ENCODE data around the gene AIF1. TPM values are rescaled to one million over a fixed set of nuclear protein-coding genes. Genes with fewer than 3 reads are reported as not detected.

AIF1 gene
- total RNA-seq, 1 experiment from 2014 or later, result not detected

- ATAC-seq (peak; percentile 21), DNase-seq (no peak)
- no peak for TF ChIP-seq EZH2phosphoT487 (IDR thresholded peaks at IDR 0.05; ENCODE audit: borderline replicate concordance, low read length)
- Histone ChIP-seq H3K36me3 (ENCODE audit: low read depth, low read length) (peaks cover 56% of the 10 kb centered on the region), H3K27ac (ENCODE audit: low read length) (no peak overlapping the region), H4K20me1 (ENCODE audit: low read length) (peaks cover 2% of the 10 kb centered on the region; the same call in 1 of the 2 replicates), H3K9me3 (ENCODE audit: low read length) (no peaks in the 10 kb centered on the region), H3K27me3 (ENCODE audit: low read length) (no peaks in the 10 kb centered on the region), H3K9ac (ENCODE audit: low read length) (no peak overlapping the region), H3K4me3 (ENCODE audit: low read length) (no peak overlapping the region), H3F3A (ENCODE audit: low read length, unreplicated experiment) (peaks cover 14% of the 10 kb centered on the region), H3K9me2 (replicated peaks; ENCODE audit: low read length) (no peaks in the 10 kb centered on the region), H3K79me2 (ENCODE audit: low read length) (no peaks in the 10 kb centered on the region), H3K4me1 (ENCODE audit: insufficient read depth, low read length) (no peaks in the 10 kb centered on the region), H3K4me2 (ENCODE audit: low read length) (no peak overlapping the region), H2AFZ (ENCODE audit: low read length) (no peak overlapping the region)
- BruUV-seq (replicated peaks), result no TSS peak
- intact Hi-C loops (cut with micrococcal nuclease), result no loop called here
- ChIA-PET CTCF (no interaction called here), POLR2A (ENCODE audit: unreplicated experiment) (no interaction called here)
These were observed 24.0 kb downstream of the AIF1 start for GRCh38 chr6:31639043-31639442.

- Histone ChIP-seq H3K27me3 (ENCODE audit: low read length) (no peaks in the 10 kb centered on the region), H3K9me2 (replicated peaks; ENCODE audit: low read length) (no peaks in the 10 kb centered on the region), H3K9ac (ENCODE audit: low read length) (no peak overlapping the region), H3K9me3 (ENCODE audit: low read length) (no peaks in the 10 kb centered on the region), H3K36me3 (ENCODE audit: low read depth, low read length) (peaks cover 52% of the 10 kb centered on the region), H3K79me2 (ENCODE audit: low read length) (no peaks in the 10 kb centered on the region), H3K4me3 (ENCODE audit: low read length) (no peak overlapping the region), H2AFZ (ENCODE audit: low read length) (no peak overlapping the region), H4K20me1 (ENCODE audit: low read length) (no peaks in the 10 kb centered on the region), H3K27ac (ENCODE audit: low read length) (no peak overlapping the region), H3F3A (ENCODE audit: low read length, unreplicated experiment) (peaks cover 14% of the 10 kb centered on the region), H3K4me1 (ENCODE audit: insufficient read depth, low read length) (no peaks in the 10 kb centered on the region), H3K4me2 (ENCODE audit: low read length) (no peak overlapping the region)
- TF ChIP-seq EZH2phosphoT487 (IDR thresholded peaks at IDR 0.05; ENCODE audit: borderline replicate concordance, low read length), result no peak
- TF ChIP-seq CTCF (conservative IDR thresholded peaks at IDR 0.05; ENCODE audit: low read depth, low read length), result no peak
- no peak for TF ChIP-seq EZH2 (IDR thresholded peaks at IDR 0.05; ENCODE audit: low read length, unreplicated experiment)
- ChIA-PET POLR2A (ENCODE audit: unreplicated experiment) (no interaction called here), CTCF (no interaction called here)
- intact Hi-C loops (cut with micrococcal nuclease), result no loop called here
- BruUV-seq (replicated peaks), result no TSS peak
- peak; percentile 29 for ATAC-seq
- DNase-seq, result peak; percentile 17
These were observed 24.4 kb downstream of the AIF1 start for GRCh38 chr6:31639449-31639861.

- no peaks in the 10 kb centered on the region for H3K27me3 ChIP-seq (ENCODE audit: low read length)
- no peak overlapping the region for H2AFZ ChIP-seq (ENCODE audit: low read length)
- intact Hi-C loops (cut with micrococcal nuclease), result no loop called here
- DNase-seq (no peak), ATAC-seq (no peak)
- no peaks in the 10 kb centered on the region for H3K9me3 ChIP-seq (ENCODE audit: low read length)
- H3F3A ChIP-seq (ENCODE audit: low read length, unreplicated experiment), result peaks cover 14% of the 10 kb centered on the region
- TF ChIP-seq EZH2 (IDR thresholded peaks at IDR 0.05; ENCODE audit: low read length, unreplicated experiment), result no peak
- TF ChIP-seq CTCF (conservative IDR thresholded peaks at IDR 0.05; ENCODE audit: low read depth, low read length), result no peak
- TF ChIP-seq EZH2phosphoT487 (IDR thresholded peaks at IDR 0.05; ENCODE audit: borderline replicate concordance, low read length), result no peak
- H3K4me2 ChIP-seq (ENCODE audit: low read length), result no peak overlapping the region
- CTCF ChIA-PET, result no interaction called here
- no peak overlapping the region for H3K4me3 ChIP-seq (ENCODE audit: low read length)
- POLR2A ChIA-PET (ENCODE audit: unreplicated experiment), result no interaction called here
- H3K9me2 ChIP-seq (replicated peaks; ENCODE audit: low read length), result no peaks in the 10 kb centered on the region
- H3K4me1 ChIP-seq (ENCODE audit: insufficient read depth, low read length), result no peaks in the 10 kb centered on the region
- H3K79me2 ChIP-seq (ENCODE audit: low read length), result no peaks in the 10 kb centered on the region
- TSS peak; percentile 62 for BruUV-seq (replicated peaks)
- H3K27ac ChIP-seq (ENCODE audit: low read length), result no peak overlapping the region
- H4K20me1 ChIP-seq (ENCODE audit: low read length), result no peaks in the 10 kb centered on the region
- no peak overlapping the region for H3K9ac ChIP-seq (ENCODE audit: low read length)
- peaks cover 49% of the 10 kb centered on the region for H3K36me3 ChIP-seq (ENCODE audit: low read depth, low read length)
These were observed 25.6 kb downstream of the AIF1 start for GRCh38 chr6:31640612-31641011.

Data from PC-3 (cell line).